MM.1S (cell line): ENCODE measurements around the gene FCAR.

Experiments used
- CTCF ChIP-seq: fragments of 300-600 bp; sonication (generic); IDR thresholded peaks from 2 replicates; pipeline ENCODE4 v1.5.1; 2016; ENCODE audit warnings: antibody characterized with exemption, low read length, mixed read lengths
- EZH2 ChIP-seq: fragments of 300-600 bp; sonication (generic); optimal IDR thresholded peaks from 2 replicates; pipeline ENCODE3; 2017; ENCODE audit warnings: low read depth, mild to moderate bottlenecking, antibody characterized with exemption, low read length, mixed read lengths
- EZH2phosphoT487 ChIP-seq: fragments of 300-600 bp; sonication (generic); IDR thresholded peaks from 2 replicates; pipeline ENCODE4 v1.6.1; 2018; ENCODE audit warnings: antibody characterized with exemption, low read length

DNA sequence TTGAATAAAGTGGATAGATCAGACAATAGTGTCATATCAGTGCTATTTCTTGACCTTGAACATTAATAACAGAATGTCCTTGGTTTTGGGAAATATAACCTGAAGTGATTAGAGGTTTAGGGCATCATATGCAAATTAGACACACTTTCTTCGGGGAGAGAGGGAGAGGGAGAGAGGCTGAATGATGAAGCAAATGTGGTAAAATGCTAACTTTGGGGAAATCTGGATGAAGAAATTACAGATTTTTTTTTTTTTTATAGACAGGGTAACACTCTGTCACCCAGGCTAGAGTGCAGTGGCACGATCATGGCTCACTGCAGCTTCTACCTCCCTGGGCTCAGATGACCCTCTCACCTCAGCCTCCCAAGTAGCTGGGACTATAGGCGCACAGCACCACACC is 28.0 kb downstream of the FCAR start:
- TF ChIP-seq CTCF (no peak), EZH2phosphoT487 (no peak), EZH2 (no peak)
